Gastroesophageal sphincter (tissue), 4 donors: Measurements from ENCODE around the gene CAV1. TPM values are rescaled to one million over a fixed set of nuclear protein-coding genes. Genes with fewer than 3 reads are reported as not detected.
A peak's percentile ranks its signal among the peaks of the same experiment; 100 is the strongest.
"Not testable (repeated sequence)": the region's sequence is repeated elsewhere in the genome, so short reads cannot be mapped to it uniquely, and the experiment has no call there.

Source experiments
- ATAC-seq: fragments of 150-250 bp; one replicate; pipeline ENCODE4 v1.9.1; 2016; ENCODE audit warnings: mild to moderate bottlenecking, moderate library complexity
- H3K27ac ChIP-seq, 4 donors: fragments of 200-600 bp; sonication (generic) in 3 of 4; 1 replicate in 3 of 4; 2 replicates in 1 of 4; pipeline ENCODE4 v1.5.1; 2016 to 2019
- H3K27me3 ChIP-seq: fragments of 200-600 bp; sonication (generic); one replicate; pipeline ENCODE4 v1.5.1; 2019
- H3K36me3 ChIP-seq, 2 donors: fragments of 200-600 bp; sonication (generic); one replicate each; pipeline ENCODE4 v1.5.1; 2019; ENCODE audit warnings: control low read depth in 1 of 2
- H3K4me1 ChIP-seq, 3 donors: fragments of 200-600 bp; sonication (generic); 1 replicate in 2 of 3; 2 replicates in 1 of 3; pipeline ENCODE4 v1.5.1; 2016 to 2019; ENCODE audit warnings: control low read depth in 2 of 3
- H3K4me3 ChIP-seq, 2 donors: fragments of 200-600 bp; sonication (generic); one replicate each; pipeline ENCODE4 v1.5.1; 2019; ENCODE audit warnings: mild to moderate bottlenecking in 1 of 2, moderate library complexity in 1 of 2
- H3K9me3 ChIP-seq, 3 donors: fragments of 200-600 bp; sonication (generic); one replicate each; pipeline ENCODE4 v1.5.1; 2017 to 2019; ENCODE audit warnings: control low read depth in 2 of 3
- CTCF ChIP-seq, 4 experiments: fragments of 200-600 bp in 2 of 4; fragments of 450-650 bp in 2 of 4; sonication (generic) in 1 of 4; IDR thresholded peaks; one replicate each; pipeline ENCODE4 v1.5.1; 2017 to 2019; ENCODE audit warnings: antibody characterized with exemption in 4 of 4, mild to moderate bottlenecking in 2 of 4, moderate library complexity in 2 of 4
- EP300 ChIP-seq: sonication (generic); formaldehyde crosslinking; IDR thresholded peaks from one replicate; pipeline ENCODE4 v1.6.1; 2017; ENCODE audit warnings: antibody characterized with exemption, mild to moderate bottlenecking
- POLR2A ChIP-seq, 2 donors: fragments of 450-650 bp; IDR thresholded peaks; one replicate each; pipeline ENCODE4 v1.6.1; 2017; ENCODE audit warnings: antibody characterized with exemption in 2 of 2, mild to moderate bottlenecking in 2 of 2, moderate library complexity in 1 of 2
- POLR2AphosphoS5 ChIP-seq: sonication (generic); formaldehyde crosslinking; IDR thresholded peaks from one replicate; pipeline ENCODE4 v1.6.1; 2017; ENCODE audit warnings: antibody characterized with exemption
- WGBS, 2 donors: methylation state at CpG; one replicate each; pipeline ENCODE4 v1.1.5; 2018; ENCODE audit warnings: low coverage in 1 of 2; 5-methylcytosine and 5-hydroxymethylcytosine counted together
- total RNA-seq, 4 donors: library from RNA; depleted of rRNA; stranded (reverse); fragments of >200 nt; gene quantifications; one replicate each; pipeline ENCODE4 v1.1.0, GENCODE V29; 2016

The CAV1 gene
- total RNA-seq, 4 donors from 2014 or later, result 546 to 772 (median 602) TPM

GRCh38 chr7:116582164-116582732 lies 57.4 kb downstream of the CAV1 start:
- TF ChIP-seq CTCF (IDR thresholded peaks at IDR 0.05) (peak in 2 of 4 experiments; percentile 14 to 15), POLR2A (IDR thresholded peaks at IDR 0.05) (no peak)

GRCh38 chr7:116582806-116583444 lies 58.1 kb downstream of the CAV1 start:
- Histone ChIP-seq H3K27me3 (no peaks in the 10 kb centered on the region), H3K9me3 (no peaks in the 10 kb centered on the region), H3K36me3 (no peaks in the 10 kb centered on the region), H3K4me1 (peaks cover 0 to 18% (median 0%) of the 10 kb centered on the region in 3 donors), H3K4me3 (no peak overlapping the region), H3K27ac (peak overlapping the region in 2 of 4 donors; percentile 14 to 24)
- WGBS, 2 donors, result 47 to 75% methylated on average over 2 to 3 of the region's 5 CpGs
- peak; percentile 46 for ATAC-seq
- no peak for TF ChIP-seq POLR2A (IDR thresholded peaks at IDR 0.05)

More at GRCh38 chr7:116582164-116582732, 57.4 kb downstream of the CAV1 start:
- H3K4me1 ChIP-seq, result peaks cover 0 to 23% (median 4%) of the 10 kb centered on the region in 3 donors
- no peaks in the 10 kb centered on the region for H3K27me3 ChIP-seq
- H3K27ac ChIP-seq, result peak overlapping the region in 2 of 4 donors; percentile 14 to 24
- no peak for ATAC-seq
- WGBS, 2 donors, result 65 to 74% methylated on average over 3 to 4 of the region's 4 CpGs
- no peaks in the 10 kb centered on the region for H3K9me3 ChIP-seq
- H3K36me3 ChIP-seq, result no peaks in the 10 kb centered on the region
- no peak overlapping the region for H3K4me3 ChIP-seq

DNA sequence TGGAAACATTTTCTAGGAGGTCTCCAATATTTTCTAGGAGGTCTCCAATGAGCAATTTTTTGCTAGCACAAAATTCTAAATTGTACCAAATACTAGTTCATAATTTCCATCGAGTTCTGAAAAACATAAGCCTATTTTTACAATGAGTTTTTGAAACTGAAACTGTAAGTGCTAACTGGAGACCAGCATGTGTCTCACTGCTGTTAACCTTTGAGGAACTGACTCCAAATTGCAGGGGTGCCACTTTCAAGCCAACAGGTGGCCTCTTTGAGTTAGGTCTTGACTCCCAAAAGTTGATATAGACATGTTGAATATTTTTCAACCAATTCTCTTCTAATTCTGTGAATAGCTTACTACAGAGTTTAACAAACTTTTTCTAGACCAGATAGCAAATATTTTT lies 58.8 kb downstream of the CAV1 start:
- H3K9me3 ChIP-seq, result no peaks in the 10 kb centered on the region
- no peaks in the 10 kb centered on the region for H3K36me3 ChIP-seq
- ATAC-seq, result no peak
- no peaks in the 10 kb centered on the region for H3K27me3 ChIP-seq
- TF ChIP-seq EP300, result no peak
- TF ChIP-seq POLR2AphosphoS5, result no peak
- no peak for TF ChIP-seq POLR2A (IDR thresholded peaks at IDR 0.05)
- TF ChIP-seq CTCF (IDR thresholded peaks at IDR 0.05), result no peak
- H3K27ac ChIP-seq, result peak overlapping the region in 2 of 4 donors; percentile 1 to 37
- peaks cover 1 to 24% (median 4%) of the 10 kb centered on the region in 3 donors for H3K4me1 ChIP-seq
- no peak overlapping the region for H3K4me3 ChIP-seq
- 4 to 14% methylated on average over 1 of the region's 1 CpG for WGBS, 2 donors

DNA sequence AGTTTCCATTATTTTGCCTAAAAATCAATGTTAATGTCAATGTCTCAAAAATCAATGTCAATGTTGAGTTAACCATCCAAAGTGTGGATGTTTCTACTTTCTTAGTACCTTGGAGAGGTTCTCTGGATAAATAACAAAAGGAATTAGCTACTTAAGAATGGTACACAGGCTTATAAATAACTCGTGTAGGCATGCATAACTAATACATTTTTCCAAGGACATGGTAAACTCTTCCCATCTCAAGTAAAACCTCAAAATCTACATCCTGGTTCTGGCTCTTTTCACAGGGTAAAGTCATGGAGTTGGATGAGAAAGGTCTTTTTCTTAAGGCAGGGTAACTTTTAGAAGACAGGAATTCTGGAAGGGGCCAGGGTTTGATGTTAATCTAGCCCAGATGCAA lies 59.9 kb downstream of the CAV1 start:
- Histone ChIP-seq H3K4me3 (no peak overlapping the region), H3K27me3 (no peaks in the 10 kb centered on the region), H3K27ac (peak overlapping the region in 1 of 4 donors; percentile 37), H3K9me3 (no peaks in the 10 kb centered on the region), H3K36me3 (no peaks in the 10 kb centered on the region), H3K4me1 (peaks cover 4 to 31% (median 7%) of the 10 kb centered on the region in 3 donors)
- no peak for ATAC-seq
- 47 to 55% methylated on average over 1 of the region's 1 CpG for WGBS, 2 donors
- TF ChIP-seq EP300 (no peak), CTCF (IDR thresholded peaks at IDR 0.05) (no peak), POLR2AphosphoS5 (no peak), POLR2A (IDR thresholded peaks at IDR 0.05) (no peak)

DNA sequence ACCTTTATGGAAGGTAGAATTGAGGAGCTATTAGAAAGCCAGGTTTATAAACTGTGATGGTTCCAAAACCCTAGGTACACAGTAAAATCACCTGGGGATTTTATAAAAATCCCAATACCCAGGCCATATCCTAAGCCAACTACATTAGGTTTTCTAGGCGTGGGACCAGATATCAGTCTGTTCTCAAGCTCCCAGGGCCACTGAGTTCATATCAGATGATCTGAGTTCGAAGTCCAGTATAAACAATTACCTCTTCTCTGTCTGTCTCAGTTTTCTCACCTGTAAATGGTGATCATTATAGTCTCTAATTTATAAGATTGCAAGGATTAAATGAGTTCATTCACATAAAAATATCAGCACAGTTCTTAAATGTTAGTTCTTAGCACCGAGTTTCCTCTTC lies 60.6 kb downstream of the CAV1 start:
- Histone ChIP-seq H3K4me1 (peaks cover 4 to 31% (median 7%) of the 10 kb centered on the region in 3 donors), H3K36me3 (no peaks in the 10 kb centered on the region), H3K27ac (no peak overlapping the region), H3K9me3 (no peaks in the 10 kb centered on the region), H3K4me3 (no peak overlapping the region), H3K27me3 (no peaks in the 10 kb centered on the region)
- TF ChIP-seq EP300, result no peak
- WGBS, 2 donors, result 93 to 94% methylated on average over 3 of the region's 3 CpGs
- no peak for ATAC-seq

- Histone ChIP-seq H3K4me1 (peaks cover 4 to 31% (median 7%) of the 10 kb centered on the region in 3 donors), H3K27ac (no peak overlapping the region), H3K27me3 (no peaks in the 10 kb centered on the region), H3K4me3 (no peak overlapping the region), H3K36me3 (no peaks in the 10 kb centered on the region), H3K9me3 (no peaks in the 10 kb centered on the region)
- WGBS, 2 donors, result 85 to 100% methylated on average over 2 to 5 of the region's 5 CpGs
- TF ChIP-seq POLR2A (IDR thresholded peaks at IDR 0.05) (no peak), CTCF (IDR thresholded peaks at IDR 0.05) (no peak), EP300 (no peak), POLR2AphosphoS5 (no peak)
- ATAC-seq, result no peak
Observed at GRCh38 chr7:116585967-116586366, 61.1 kb downstream of the CAV1 start.

DNA sequence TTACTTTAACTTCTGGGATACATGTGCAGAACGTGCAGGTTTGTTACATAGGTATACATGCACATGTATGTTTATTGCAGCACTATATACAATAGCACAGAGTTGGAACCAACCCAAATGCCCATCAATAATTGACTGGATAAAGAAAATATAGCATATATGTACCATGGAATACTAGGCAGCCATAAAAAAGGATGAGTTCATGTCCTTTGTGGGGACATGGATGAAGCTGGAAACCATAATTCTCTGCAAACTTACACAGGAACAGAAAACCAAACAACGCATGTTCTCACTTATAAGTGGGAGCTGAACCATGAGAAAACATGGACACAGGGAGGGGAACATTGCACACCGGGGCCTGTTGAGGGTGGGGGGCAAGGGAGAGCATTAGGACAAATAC lies 62.4 kb downstream of the CAV1 start:
- ATAC-seq, H3K9me3 ChIP-seq, H3K36me3 ChIP-seq, H3K27ac ChIP-seq, H3K4me3 ChIP-seq, H3K27me3 ChIP-seq: not testable (repeated sequence)
- WGBS, 2 donors, result 95 to 100% methylated on average over 2 to 3 of the region's 3 CpGs
- H3K4me1 ChIP-seq, result peaks cover 4 to 31% (median 7%) of the 10 kb centered on the region in 3 donors
